Measurements from ENCODE around the gene C1orf122. TPM values are rescaled to one million over a fixed set of nuclear protein-coding genes. Genes with fewer than 3 reads are reported as not detected.

C1orf122 gene
- polyA plus RNA-seq, 1 of the 3 experiments (the other 2 are of a cell fraction), result 75.3 TPM

DNA sequence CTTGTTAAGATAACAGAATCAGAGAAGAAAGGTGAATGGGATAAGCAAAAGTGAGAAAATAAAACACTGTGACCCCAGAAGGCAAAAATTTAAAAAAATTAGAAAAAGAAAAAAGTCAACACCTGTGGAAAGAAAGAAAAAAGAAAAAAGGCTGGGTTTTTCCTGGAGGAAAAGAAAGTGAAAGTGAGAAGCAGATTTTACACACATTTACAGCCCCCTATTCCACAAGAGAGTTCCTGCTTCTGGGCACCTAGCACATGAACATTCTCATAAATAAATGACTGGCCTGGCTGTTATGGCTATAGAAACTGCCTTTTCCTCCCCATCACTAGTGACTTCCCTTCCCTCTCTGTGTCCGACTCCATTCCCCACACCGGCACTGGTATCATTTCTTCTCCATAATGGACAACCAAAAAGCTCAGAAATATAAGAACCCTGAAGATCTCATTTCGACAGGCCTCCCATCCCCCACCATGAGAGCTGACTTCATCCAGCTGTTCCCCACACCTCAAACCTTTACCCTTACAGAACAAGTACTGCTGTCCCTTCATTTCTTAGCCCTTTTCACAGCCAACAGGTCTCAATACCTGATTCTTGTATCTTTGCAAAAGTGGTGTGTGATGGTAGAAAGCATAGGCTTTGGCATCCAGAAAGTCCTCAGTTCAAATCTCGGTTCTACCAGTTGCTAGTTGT, 39.2 kb downstream of the C1orf122 start (continued):
- TF ChIP-seq, protein P1, sequence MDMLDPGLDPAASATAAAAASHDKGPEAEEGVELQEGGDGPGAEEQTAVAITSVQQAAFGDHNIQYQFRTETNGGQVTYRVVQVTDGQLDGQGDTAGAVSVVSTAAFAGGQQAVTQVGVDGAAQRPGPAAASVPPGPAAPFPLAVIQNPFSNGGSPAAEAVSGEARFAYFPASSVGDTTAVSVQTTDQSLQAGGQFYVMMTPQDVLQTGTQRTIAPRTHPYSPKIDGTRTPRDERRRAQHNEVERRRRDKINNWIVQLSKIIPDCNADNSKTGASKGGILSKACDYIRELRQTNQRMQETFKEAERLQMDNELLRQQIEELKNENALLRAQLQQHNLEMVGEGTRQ (IDR thresholded peaks at IDR 0.05; ENCODE audit: borderline replicate concordance, low read depth, low read length), result no peak
- TF ChIP-seq TCF12 (IDR thresholded peaks at IDR 0.05) (no peak), FOXJ3 (CRISPR knock-in tag; IDR thresholded peaks at IDR 0.05) (no peak), YY1 (IDR thresholded peaks at IDR 0.05; ENCODE audit: low read depth) (no peak), RCOR1 (IDR thresholded peaks at IDR 0.05; ENCODE audit: low read length) (no peak), MXI1 (IDR thresholded peaks at IDR 0.05; ENCODE audit: low read depth, low read length) (no peak)

DNA sequence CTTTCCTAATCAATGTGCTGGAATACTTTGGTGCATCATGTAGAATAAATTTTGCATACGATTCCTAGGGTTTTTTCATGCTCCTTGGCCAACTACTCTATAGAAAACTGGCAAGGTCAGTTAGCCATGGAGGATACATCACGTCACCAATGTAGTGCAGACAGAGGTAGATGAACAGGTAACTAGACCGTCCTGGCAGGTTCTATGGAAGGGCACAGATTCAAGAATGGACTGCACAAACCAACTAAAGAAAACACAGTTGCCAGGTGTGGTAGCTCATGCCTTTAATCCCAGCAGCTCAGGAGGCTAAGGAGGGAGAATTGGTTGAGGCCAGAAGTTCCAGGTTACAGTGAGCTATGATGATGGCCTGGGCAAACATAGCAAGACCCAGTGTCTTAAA, 41.9 kb downstream of the C1orf122 start:
- no peaks in the 10 kb centered on the region for H3K27me3 ChIP-seq (ENCODE audit: insufficient read depth)
- no peak overlapping the region for H3K27ac ChIP-seq (ENCODE audit: low read depth in 2 of 2, low read length in 1 of 2)
- WGBS (ENCODE audit: low lambda C conversion rate), result 91% methylated on average over 3 of the region's 3 CpGs
- H3F3A ChIP-seq (replicated peaks; ENCODE audit: insufficient read depth), result peaks cover 3% of the 10 kb centered on the region
- no peaks in the 10 kb centered on the region for H3K9me2 ChIP-seq
- no peak overlapping the region for H3K4me2 ChIP-seq
- H3K9me3 ChIP-seq, result no peaks in the 10 kb centered on the region
- H4K20me1 ChIP-seq (ENCODE audit: insufficient read depth), result peaks cover 56% of the 10 kb centered on the region
- H3K4me3 ChIP-seq (ENCODE audit: low read depth in 2 of 2, low read length in 1 of 2), result no peak overlapping the region
- CTCF ChIA-PET, result interaction anchor here (3.5 kb wide), 1 partner anchor 10 kb away, joined by 26 read pairs; the partner anchor contains the start of gene MTF1
- DNase-seq, result no peak
- peaks cover 97% of the 10 kb centered on the region for H3K79me2 ChIP-seq (ENCODE audit: insufficient read depth)
- H3K9ac ChIP-seq, result no peak overlapping the region
- H2AFZ ChIP-seq (ENCODE audit: low read depth), result no peak overlapping the region
- POLR2A ChIA-PET, result no interaction called here
- peaks cover 30 to 38% of the 10 kb centered on the region in 2 experiments for H3K36me3 ChIP-seq (replicated peaks in 1 of 2; ENCODE audit: control insufficient read depth in 1 of 2, insufficient read depth in 2 of 2, low read length in 1 of 2)
- TF ChIP-seq EZH2phosphoT487 (IDR thresholded peaks at IDR 0.05; ENCODE audit: borderline replicate concordance, low read depth) (no peak), NFIC (IDR thresholded peaks at IDR 0.05; ENCODE audit: borderline replicate concordance) (no peak), GABPA (IDR thresholded peaks at IDR 0.05; ENCODE audit: low read depth) (no peak), YY1 (IDR thresholded peaks at IDR 0.05; ENCODE audit: low read depth) (no peak), RXRA (IDR thresholded peaks at IDR 0.05; ENCODE audit: borderline replicate concordance, low read depth) (no peak)
- TF ChIP-seq, protein P2, sequence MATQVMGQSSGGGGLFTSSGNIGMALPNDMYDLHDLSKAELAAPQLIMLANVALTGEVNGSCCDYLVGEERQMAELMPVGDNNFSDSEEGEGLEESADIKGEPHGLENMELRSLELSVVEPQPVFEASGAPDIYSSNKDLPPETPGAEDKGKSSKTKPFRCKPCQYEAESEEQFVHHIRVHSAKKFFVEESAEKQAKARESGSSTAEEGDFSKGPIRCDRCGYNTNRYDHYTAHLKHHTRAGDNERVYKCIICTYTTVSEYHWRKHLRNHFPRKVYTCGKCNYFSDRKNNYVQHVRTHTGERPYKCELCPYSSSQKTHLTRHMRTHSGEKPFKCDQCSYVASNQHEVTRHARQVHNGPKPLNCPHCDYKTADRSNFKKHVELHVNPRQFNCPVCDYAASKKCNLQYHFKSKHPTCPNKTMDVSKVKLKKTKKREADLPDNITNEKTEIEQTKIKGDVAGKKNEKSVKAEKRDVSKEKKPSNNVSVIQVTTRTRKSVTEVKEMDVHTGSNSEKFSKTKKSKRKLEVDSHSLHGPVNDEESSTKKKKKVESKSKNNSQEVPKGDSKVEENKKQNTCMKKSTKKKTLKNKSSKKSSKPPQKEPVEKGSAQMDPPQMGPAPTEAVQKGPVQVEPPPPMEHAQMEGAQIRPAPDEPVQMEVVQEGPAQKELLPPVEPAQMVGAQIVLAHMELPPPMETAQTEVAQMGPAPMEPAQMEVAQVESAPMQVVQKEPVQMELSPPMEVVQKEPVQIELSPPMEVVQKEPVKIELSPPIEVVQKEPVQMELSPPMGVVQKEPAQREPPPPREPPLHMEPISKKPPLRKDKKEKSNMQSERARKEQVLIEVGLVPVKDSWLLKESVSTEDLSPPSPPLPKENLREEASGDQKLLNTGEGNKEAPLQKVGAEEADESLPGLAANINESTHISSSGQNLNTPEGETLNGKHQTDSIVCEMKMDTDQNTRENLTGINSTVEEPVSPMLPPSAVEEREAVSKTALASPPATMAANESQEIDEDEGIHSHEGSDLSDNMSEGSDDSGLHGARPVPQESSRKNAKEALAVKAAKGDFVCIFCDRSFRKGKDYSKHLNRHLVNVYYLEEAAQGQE (IDR thresholded peaks at IDR 0.05; ENCODE audit: low read depth, low read length), result no peak
- H3K4me1 ChIP-seq (ENCODE audit: control insufficient read depth in 1 of 2, insufficient read depth in 2 of 2, low read depth in 1 of 2, low read length in 1 of 2), result peaks cover 0 to 5% of the 10 kb centered on the region in 2 experiments; a peak in 2 of 4 replicates
